Cardiac muscle cell (in vitro differentiated cells and primary cell): ENCODE measurements around the gene PRRT1. TPM values are rescaled to one million over a fixed set of nuclear protein-coding genes. Genes with fewer than 3 reads are reported as not detected.

Experiments
- DNase-seq, 2 donors: peaks; one replicate each; pipeline versions ENCODE4 v3.0.0 to v3.0.0-alpha.2; 2010 to 2017; ENCODE audit warnings: low read depth in 1 of 2, low spot score in 1 of 2
- H3K27ac ChIP-seq: fragments of 200-600 bp; sonication (generic); 2 replicates; pipeline ENCODE4 v1.5.1; 2016
- H3K27me3 ChIP-seq: fragments of 200-600 bp; sonication (generic); 2 replicates; pipeline ENCODE4 v1.6.0; 2016; ENCODE audit warnings: control low read depth
- H3K36me3 ChIP-seq: fragments of 200-600 bp; sonication (generic); 2 replicates; pipeline ENCODE4 v1.5.1; 2016; ENCODE audit warnings: control low read depth
- H3K4me1 ChIP-seq: fragments of 200-600 bp; sonication (generic); 2 replicates; pipeline ENCODE4 v1.8.1; 2017; ENCODE audit warnings: low read depth, mild to moderate bottlenecking, mixed run types
- H3K4me3 ChIP-seq: fragments of 200-600 bp; sonication (generic); 2 replicates; pipeline ENCODE4 v1.5.1; 2016; ENCODE audit warnings: mild to moderate bottlenecking
- H3K9me3 ChIP-seq: fragments of 200-600 bp; sonication (generic); 2 replicates; pipeline ENCODE4 v1.5.1; 2017; ENCODE audit warnings: low read depth, mild to moderate bottlenecking, control low read depth
- polyA plus RNA-seq: library from polyadenylated mRNA; unstranded; fragments of >200 nt; fragmentation: Nextera tagmentation; extraction: Ambion mirVana; gene quantifications from 2 replicates; pipeline ENCODE4 v1.2.1, GENCODE V29; 2016
- total RNA-seq: library from RNA; depleted of rRNA; stranded (reverse); fragments of >200 nt; gene quantifications from 2 replicates; pipeline ENCODE4 v1.2.3, GENCODE V29; 2016
- TF ChIP-seq, protein P1 (sequence below): IDR thresholded peaks from 2 replicates; pipeline ENCODE4 v1.5.1; 2012; ENCODE audit warnings: low read depth, mild to moderate bottlenecking, low read length

The PRRT1 gene
- total and polyA plus RNA-seq, 2 experiments from 2014 or later: 4.4 to 4.9 TPM

DNA sequence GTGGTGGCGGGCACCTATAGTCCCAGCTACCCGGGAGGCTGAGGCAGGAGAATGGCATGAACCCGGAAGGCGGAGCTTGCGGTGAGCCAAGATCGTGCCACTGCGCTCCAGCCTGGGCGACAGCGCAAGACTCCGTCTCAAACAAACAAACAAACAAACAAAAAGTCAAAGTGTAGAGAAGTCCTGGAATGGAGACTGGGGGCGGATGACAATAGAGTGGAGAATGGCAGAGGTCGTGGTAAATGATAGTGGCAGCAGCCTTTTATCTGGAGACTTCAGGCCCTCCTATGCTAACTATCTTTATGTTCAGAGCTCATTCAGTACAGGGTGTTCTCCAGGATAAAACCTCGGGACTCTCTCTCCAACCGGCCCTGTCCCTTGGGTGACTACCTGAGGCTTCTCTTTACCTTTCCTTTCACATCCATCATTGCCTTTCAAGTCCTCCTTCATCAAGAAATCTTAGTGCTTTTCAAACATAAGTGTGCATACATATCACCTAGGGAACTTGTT lies 20.2 kb downstream of the PRRT1 start:
- Histone ChIP-seq H3K9me3 (no peaks in the 10 kb centered on the region), H3K36me3 (no peaks in the 10 kb centered on the region), H3K27me3 (no peaks in the 10 kb centered on the region), H3K4me1 (peaks cover 18% of the 10 kb centered on the region), H3K4me3 (no peak overlapping the region), H3K27ac (no peak overlapping the region)
- TF ChIP-seq, protein P1, sequence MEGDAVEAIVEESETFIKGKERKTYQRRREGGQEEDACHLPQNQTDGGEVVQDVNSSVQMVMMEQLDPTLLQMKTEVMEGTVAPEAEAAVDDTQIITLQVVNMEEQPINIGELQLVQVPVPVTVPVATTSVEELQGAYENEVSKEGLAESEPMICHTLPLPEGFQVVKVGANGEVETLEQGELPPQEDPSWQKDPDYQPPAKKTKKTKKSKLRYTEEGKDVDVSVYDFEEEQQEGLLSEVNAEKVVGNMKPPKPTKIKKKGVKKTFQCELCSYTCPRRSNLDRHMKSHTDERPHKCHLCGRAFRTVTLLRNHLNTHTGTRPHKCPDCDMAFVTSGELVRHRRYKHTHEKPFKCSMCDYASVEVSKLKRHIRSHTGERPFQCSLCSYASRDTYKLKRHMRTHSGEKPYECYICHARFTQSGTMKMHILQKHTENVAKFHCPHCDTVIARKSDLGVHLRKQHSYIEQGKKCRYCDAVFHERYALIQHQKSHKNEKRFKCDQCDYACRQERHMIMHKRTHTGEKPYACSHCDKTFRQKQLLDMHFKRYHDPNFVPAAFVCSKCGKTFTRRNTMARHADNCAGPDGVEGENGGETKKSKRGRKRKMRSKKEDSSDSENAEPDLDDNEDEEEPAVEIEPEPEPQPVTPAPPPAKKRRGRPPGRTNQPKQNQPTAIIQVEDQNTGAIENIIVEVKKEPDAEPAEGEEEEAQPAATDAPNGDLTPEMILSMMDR: no peak
- DNase-seq: no peak

DNA sequence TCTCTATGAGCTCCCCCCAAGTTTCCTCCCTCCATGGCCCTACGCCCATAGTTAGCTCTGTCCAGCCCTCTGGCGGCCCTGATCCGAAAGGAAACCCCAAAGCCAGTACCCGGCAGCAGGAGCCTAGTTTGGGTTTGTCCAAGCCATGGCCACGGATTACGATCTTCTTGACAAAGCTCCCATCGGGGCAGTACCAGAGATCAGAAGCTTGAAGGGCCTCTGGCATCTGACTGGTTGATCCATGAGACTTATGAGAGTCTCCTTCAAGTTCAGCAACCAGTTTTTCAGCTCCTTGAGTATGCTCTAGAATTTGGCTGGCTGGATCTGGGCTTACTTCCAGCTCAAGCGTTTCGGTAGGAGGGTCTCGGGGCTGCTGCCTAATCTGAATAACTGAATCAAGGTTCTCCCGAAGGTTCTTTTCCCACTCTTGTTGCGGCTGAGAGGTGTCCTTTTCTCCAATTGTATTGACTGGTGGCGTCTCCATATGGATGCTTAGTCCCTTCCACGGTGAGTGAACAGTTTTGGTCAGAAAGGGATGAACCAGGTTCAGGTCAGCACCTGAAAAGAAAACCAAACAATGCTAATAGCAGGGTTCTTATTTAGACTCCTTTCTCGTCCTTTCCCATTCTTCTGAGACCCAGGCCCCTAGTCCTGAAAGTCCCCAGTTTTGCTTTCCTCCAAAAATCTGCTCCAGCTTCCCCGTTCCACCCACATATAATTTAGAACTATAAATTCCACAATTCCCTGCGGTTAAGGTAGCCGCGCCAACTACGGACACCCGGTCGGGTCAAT lies 22.2 kb downstream of the PRRT1 start:
- DNase-seq: no peak
- Histone ChIP-seq H3K27me3 (no peaks in the 10 kb centered on the region), H3K27ac (peak overlapping the region; percentile 64), H3K4me3 (peak overlapping the region; percentile 69), H3K4me1 (peaks cover 18% of the 10 kb centered on the region), H3K36me3 (no peaks in the 10 kb centered on the region), H3K9me3 (no peaks in the 10 kb centered on the region)
- TF ChIP-seq, protein P1: no peak

DNA sequence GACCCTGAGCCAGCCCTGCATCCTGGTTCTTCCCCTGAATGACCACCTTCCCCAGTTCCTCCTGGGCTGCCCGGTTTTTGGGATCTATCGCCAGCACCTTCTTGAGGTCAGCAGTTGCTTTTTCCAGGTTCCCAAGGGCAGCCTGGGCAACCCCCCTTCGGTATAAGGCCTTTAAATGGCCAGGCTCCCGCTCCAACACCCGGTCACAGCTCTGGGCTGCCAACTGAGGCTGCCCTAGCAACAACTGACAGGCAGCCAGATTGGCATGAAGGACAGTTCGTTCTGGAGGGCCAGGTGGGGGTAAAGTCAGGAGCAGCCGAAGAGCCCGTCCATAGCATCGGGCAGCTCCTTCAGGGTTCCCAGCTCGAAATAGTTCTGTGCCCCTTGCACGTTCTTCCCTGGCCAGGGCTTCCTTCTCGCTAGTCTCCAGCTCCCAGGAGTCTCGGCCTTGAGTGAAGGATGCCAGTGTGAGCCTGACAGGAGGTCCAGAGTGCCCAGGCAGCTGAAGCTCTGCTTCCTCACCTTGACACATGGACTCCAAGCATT lies 22.9 kb downstream of the PRRT1 start:
- TF ChIP-seq, protein P1: no peak
- Histone ChIP-seq H3K9me3 (no peaks in the 10 kb centered on the region), H3K4me3 (no peak overlapping the region), H3K27me3 (no peaks in the 10 kb centered on the region), H3K36me3 (no peaks in the 10 kb centered on the region), H3K27ac (peak overlapping the region; percentile 6), H3K4me1 (peaks cover 18% of the 10 kb centered on the region)
- no peak for DNase-seq

DNA sequence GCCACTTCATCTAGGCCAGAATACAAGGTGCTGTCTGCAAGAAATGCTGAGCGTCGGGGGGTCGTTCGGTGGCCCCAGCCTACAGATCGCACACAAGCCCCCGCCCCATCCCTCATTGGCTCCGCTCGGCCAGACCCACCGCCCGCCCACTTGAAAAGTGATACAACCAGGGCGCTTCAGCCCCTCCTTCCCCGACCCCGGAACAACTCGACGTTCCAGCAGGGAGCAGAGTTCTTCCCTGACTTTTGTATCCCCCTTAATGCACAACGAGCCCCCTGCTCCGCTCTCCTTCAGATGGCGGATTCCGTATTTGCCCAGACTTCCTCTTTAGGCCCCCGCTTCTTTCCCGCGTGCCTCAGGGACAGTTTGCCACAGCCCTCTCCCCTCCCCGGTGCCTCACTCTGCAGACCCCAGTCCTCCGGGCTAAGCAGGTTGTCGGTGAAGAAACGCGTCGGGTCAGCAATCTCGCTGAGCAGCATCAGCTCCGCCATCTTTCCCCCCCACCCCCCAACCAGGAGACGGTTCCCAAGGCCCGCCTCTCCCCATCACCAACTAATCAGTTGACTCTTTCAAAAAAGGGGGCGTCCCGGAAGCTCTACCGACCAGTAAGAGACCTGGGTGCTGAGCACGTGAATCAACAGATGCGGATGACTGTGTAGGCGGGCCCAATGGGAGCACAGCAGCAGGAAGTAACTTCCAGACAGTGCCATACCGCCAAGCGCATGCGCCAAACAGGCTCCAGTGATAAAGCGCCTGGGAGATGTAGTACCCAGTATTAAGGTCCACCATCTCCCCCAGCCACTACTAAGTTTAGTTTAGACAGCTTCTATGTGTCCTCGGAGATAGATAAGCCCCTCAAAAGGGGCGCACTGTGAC lies 23.8 kb downstream of the PRRT1 start, which contains the start of gene ATF6B:
TSS of gene ATF6B (minus strand) at position 530 of the 876 bp plus-strand sequence. CDS start at position 491, 39 bp downstream.
- DNase-seq: peak; percentile 100
- TF ChIP-seq, protein P1: no peak
- Histone ChIP-seq H3K4me3 (peak within 1 kb of the TSS; percentile 57), H3K27ac (peak within 1 kb of the TSS; percentile 93), H3K4me1 (peaks cover 18% of the 10 kb centered on the region), H3K9me3 (no peaks in the 10 kb centered on the region), H3K27me3 (no peaks in the 10 kb centered on the region), H3K36me3 (no peaks in the 10 kb centered on the region)

DNA sequence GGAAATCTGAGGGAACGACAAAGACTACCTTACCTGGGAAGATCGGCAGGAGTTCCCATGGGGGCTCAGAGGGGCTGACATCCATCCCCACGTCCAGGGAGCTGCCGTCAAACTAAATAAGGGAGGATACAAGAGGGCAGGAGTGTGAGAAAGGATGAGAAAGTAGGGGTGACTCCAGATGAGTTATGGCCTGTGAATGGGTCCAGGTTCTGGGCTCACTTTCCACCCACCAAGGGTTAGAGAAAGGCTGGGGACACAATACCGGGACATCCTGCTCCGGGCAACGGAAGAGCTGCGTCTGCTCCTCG lies 24.4 kb downstream of the PRRT1 start:
- Histone ChIP-seq H3K27me3 (no peaks in the 10 kb centered on the region), H3K4me3 (peak overlapping the region; percentile 57), H3K36me3 (no peaks in the 10 kb centered on the region), H3K4me1 (peaks cover 18% of the 10 kb centered on the region), H3K9me3 (no peaks in the 10 kb centered on the region), H3K27ac (peak overlapping the region; percentile 93)
- TF ChIP-seq, protein P1: no peak
- no peak for DNase-seq
